ENCODE results near the gene GRM7.

DNA sequence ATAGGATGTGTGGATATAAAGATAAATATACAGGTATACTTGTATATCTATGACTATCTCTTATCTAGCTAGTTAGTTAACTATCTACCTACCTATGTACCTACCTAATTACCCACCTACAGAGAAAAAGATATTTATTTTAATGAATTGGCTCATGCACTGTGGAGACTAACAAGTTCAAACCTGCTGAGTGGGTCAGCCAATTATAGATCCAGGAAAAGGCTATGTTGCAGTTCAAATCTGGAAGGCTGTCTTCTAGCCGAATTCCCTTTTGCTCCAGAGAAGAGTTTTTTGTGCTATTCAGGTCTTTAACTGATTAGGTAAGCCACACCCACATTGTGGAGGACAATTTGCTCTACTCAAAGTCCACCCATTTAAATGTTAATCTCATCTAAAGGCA, 335.0 kb downstream of the GRM7 start:
- no peak for TF ChIP-seq CTCF (conservative IDR thresholded peaks at IDR 0.05; ENCODE audit: low read depth, low read length)
- no peak for TF ChIP-seq EZH2 (IDR thresholded peaks at IDR 0.05; ENCODE audit: low read length, unreplicated experiment)
- no peak for TF ChIP-seq EZH2phosphoT487 (IDR thresholded peaks at IDR 0.05; ENCODE audit: borderline replicate concordance, low read length)

Data from PC-3 (cell line).